Esophagus squamous epithelium (tissue), 5 donors: ENCODE data around the gene MADD. TPM values are rescaled to one million over a fixed set of nuclear protein-coding genes. Genes with fewer than 3 reads are reported as not detected.

ENCODE experiments used
- DNase-seq: peaks from one replicate; lab custom pipeline; 2025; lab: John Stamatoyannopoulos, UW
- H3K27ac ChIP-seq, 4 donors: fragments of 200-600 bp; sonication (generic); one replicate each; pipeline ENCODE4 v1.5.1; 2016 to 2019; ENCODE audit warnings: mild to moderate bottlenecking in 1 of 4
- H3K27me3 ChIP-seq, 4 donors: fragments of 200-600 bp; sonication (generic); 1 replicate in 3 of 4; 2 replicates in 1 of 4; pipeline versions ENCODE4 v1.5.1 to v1.6.0; 2017 to 2021; ENCODE audit warnings: antibody characterized with exemption in 1 of 4
- H3K36me3 ChIP-seq, 3 donors: fragments of 200-600 bp; sonication (generic); one replicate each; pipeline ENCODE4 v1.5.1; 2016 to 2019
- H3K4me1 ChIP-seq, 3 donors: fragments of 200-600 bp; sonication (generic); one replicate each; pipeline ENCODE4 v1.5.1; 2017 to 2019
- H3K4me3 ChIP-seq, 4 donors: fragments of 200-600 bp; sonication (generic); 1 replicate in 3 of 4; 2 replicates in 1 of 4; pipeline ENCODE4 v1.5.1; 2016 to 2019; ENCODE audit warnings: mild to moderate bottlenecking in 2 of 4, moderate library complexity in 1 of 4
- H3K9me3 ChIP-seq, 3 donors: fragments of 200-600 bp; sonication (generic); one replicate each; pipeline ENCODE4 v1.5.1; 2016 to 2019
- POLR2A ChIP-seq, 4 donors: fragments of 450-650 bp; IDR thresholded peaks; one replicate each; pipeline ENCODE4 v1.6.1; 2017; ENCODE audit warnings: antibody characterized with exemption in 4 of 4, mild to moderate bottlenecking in 4 of 4, moderate library complexity in 3 of 4
- WGBS, 2 donors: methylation state at CpG; one replicate each; pipeline ENCODE4 v1.1.5; 2018; 5-methylcytosine and 5-hydroxymethylcytosine counted together
- intact Hi-C: fragments of 100-400 bp; cut with DNase I; formaldehyde crosslinking; loops from one replicate; pipeline ENCODE4 v1.15.0; 2022
- total RNA-seq, 4 donors: library from RNA; depleted of rRNA; stranded (reverse); fragments of >200 nt; gene quantifications; one replicate each; pipeline ENCODE4 v1.1.0, GENCODE V29; 2016
- TF ChIP-seq, protein P1 (sequence below), 6 experiments: fragments of 450-650 bp in 4 of 6; fragments of 200-600 bp in 2 of 6; sonication (generic) in 2 of 6; IDR thresholded peaks; one replicate each; pipeline ENCODE4 v1.5.1; 2016 to 2019; ENCODE audit warnings: antibody characterized with exemption in 6 of 6, mild to moderate bottlenecking in 4 of 6, moderate library complexity in 4 of 6
- donor health status: DM: yes; HTN: yes; CAD: no.

Gene MADD
- total RNA-seq, 4 donors from 2014 or later = 12.6 to 34.7 (median 15.4) TPM

DNA sequence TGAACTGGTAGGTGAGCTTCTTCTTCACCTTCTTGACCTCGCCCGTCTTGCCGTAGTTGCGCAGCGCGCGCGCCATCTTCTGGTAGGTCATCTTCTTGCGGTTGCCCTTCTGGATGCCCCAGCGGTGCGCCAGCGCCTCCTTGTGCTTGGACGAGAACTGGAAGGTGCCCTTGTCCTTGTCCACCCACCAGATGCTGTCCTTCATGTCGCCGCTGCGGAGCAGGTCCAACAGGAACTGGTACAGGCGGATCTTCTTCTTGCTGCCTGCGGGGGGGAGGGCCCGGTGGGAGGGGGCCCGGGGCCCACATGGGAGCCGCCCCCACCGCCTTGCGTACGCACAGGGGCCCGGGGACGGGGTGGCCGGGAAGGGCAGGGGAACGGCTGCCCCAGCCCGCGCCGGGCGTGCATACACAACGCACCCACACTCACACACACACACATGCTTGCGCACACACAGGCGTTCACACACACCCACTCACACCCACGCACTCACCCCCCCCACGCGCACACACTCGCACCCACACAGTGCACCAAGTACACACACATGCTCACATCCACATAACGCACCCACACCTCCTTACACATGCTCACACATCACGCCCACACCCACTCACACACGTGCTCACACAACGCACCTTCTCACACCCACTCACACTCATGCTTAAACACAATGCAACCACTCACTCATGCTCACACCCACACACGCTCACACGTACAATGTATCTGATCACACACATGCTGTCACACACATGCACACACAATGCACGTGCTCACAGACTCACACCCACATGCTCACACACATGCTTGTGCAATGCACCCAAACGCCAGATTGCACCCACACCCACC, 85.6 kb downstream of the MADD start:
- Histone ChIP-seq H3K9me3 (no peaks in the 10 kb centered on the region), H3K27me3 (no peaks in the 10 kb centered on the region), H3K4me3 (peak overlapping the region; percentile 30 to 69 (median 51)), H3K27ac (peak overlapping the region; percentile 57 to 76 (median 66)), H3K36me3 (no peaks in the 10 kb centered on the region), H3K4me1 (peaks cover 3 to 14% (median 4%) of the 10 kb centered on the region in 3 donors)
- intact Hi-C loops = loop anchor here (10.0 kb wide), 1 partner anchor 181 kb away; the partner anchor contains the start of gene ARFGAP2
- no peak for DNase-seq
- WGBS, 2 donors = 42 to 43% methylated on average over 12 to 24 of the region's 47 CpGs
- TF ChIP-seq POLR2A (IDR thresholded peaks at IDR 0.05) = no peak
- TF ChIP-seq, protein P1, sequence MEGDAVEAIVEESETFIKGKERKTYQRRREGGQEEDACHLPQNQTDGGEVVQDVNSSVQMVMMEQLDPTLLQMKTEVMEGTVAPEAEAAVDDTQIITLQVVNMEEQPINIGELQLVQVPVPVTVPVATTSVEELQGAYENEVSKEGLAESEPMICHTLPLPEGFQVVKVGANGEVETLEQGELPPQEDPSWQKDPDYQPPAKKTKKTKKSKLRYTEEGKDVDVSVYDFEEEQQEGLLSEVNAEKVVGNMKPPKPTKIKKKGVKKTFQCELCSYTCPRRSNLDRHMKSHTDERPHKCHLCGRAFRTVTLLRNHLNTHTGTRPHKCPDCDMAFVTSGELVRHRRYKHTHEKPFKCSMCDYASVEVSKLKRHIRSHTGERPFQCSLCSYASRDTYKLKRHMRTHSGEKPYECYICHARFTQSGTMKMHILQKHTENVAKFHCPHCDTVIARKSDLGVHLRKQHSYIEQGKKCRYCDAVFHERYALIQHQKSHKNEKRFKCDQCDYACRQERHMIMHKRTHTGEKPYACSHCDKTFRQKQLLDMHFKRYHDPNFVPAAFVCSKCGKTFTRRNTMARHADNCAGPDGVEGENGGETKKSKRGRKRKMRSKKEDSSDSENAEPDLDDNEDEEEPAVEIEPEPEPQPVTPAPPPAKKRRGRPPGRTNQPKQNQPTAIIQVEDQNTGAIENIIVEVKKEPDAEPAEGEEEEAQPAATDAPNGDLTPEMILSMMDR (IDR thresholded peaks at IDR 0.05) = peak; percentile 78 to 98 (median 94)

DNA sequence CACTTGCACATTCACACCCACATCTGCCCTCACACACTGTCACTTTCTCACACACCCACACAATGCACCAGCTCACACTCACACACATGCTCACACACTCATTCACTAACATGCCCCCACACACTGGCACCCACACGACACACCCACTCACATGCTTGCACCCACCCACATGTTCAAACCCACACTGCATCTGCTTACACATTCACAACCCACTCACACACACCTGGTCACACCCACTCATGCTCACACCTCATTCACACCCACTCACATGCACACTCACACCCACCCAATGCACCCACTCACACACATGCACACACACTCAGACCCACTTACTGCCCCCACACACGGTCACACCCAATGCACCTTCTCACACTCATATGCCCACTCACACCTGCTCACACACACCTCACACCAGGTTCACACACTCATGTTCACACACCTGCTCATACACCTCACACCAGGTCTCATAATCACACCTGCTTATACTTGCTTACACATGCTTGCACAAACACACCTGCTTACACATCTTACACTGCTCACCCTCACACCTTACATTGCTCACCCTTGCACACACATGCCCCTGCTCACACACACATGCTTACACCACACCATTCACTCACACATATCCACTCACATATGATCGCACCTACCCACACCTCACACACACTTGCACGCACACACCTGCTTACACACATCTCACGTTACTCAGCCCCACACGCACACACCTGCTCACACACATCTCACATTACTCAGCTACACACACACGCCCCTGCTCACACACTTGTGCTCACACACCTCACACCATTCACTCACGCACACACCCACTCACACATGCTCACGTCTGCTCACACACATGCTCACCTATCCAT, 86.4 kb downstream of the MADD start:
- H3K36me3 ChIP-seq = no peaks in the 10 kb centered on the region
- H3K4me1 ChIP-seq = peaks cover 3 to 14% (median 4%) of the 10 kb centered on the region in 3 donors
- H3K4me3 ChIP-seq = no peak overlapping the region
- 88 to 93% methylated on average over 9 of the region's 9 CpGs for WGBS, 2 donors
- intact Hi-C loops = loop anchor here (10.0 kb wide), 1 partner anchor 182 kb away; the partner anchor contains the start of gene ARFGAP2
- no peak for DNase-seq
- H3K27me3 ChIP-seq = no peaks in the 10 kb centered on the region
- H3K27ac ChIP-seq = no peak overlapping the region
- TF ChIP-seq, protein P1 (IDR thresholded peaks at IDR 0.05) = no peak
- no peak for TF ChIP-seq POLR2A (IDR thresholded peaks at IDR 0.05)
- no peaks in the 10 kb centered on the region for H3K9me3 ChIP-seq

DNA sequence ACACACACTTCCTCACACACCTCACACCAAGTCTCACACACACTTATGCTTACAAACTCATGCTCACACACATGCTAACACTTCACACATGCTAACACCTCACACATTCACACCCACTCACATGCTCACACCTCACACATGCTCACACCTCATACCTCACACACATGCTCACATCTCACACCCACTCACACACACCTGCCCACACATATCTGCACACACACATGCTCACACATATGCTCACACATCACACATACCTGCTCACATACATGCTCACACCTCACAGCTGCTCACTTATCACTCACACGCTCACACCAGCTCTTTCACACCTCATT, 87.0 kb downstream of the MADD start:
- Histone ChIP-seq H3K4me3 (no peak overlapping the region), H3K4me1 (peaks cover 3 to 14% (median 4%) of the 10 kb centered on the region in 3 donors), H3K27me3 (no peaks in the 10 kb centered on the region), H3K36me3 (no peaks in the 10 kb centered on the region), H3K9me3 (no peaks in the 10 kb centered on the region), H3K27ac (no peak overlapping the region)
- 94 to 96% methylated on average over 1 of the region's 1 CpG for WGBS, 2 donors
- no peak for DNase-seq
- intact Hi-C loops = loop anchor here (10.0 kb wide), 1 partner anchor 182 kb away; the partner anchor contains the start of gene ARFGAP2
- TF ChIP-seq, protein P1 (IDR thresholded peaks at IDR 0.05) = no peak
- no peak for TF ChIP-seq POLR2A (IDR thresholded peaks at IDR 0.05)

DNA sequence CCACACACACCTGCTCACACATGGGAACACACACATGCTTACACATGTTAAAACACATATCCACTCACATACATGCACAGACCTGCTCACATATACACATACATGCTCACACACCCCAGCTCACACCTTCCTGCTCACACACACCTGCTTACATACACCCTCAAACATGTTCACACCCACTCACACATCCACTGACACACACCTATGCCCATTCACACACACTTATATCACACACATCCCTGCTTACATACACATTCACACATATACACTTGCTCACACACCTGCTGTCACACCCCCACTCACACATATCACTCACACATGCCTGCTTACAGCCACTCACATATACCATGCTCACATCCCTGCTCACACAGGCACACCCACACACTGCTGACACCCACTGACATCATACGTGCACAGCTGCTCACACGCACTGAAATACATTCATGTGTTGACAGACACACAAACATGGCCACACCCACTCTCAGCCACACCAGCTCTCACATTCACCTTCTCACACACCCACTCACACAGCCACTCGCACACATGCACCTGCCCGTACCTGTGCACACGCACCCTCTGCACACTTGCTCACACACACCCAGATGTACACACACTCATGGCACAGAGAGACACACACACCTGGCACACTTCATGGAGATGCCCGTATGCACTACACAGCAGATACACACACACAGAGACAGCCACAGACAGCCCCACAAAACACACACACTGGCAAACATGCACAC, 88.2 kb downstream of the MADD start:
- TF ChIP-seq POLR2A (IDR thresholded peaks at IDR 0.05) = no peak
- TF ChIP-seq, protein P1 (IDR thresholded peaks at IDR 0.05) = no peak
- Histone ChIP-seq H3K27me3 (no peaks in the 10 kb centered on the region), H3K9me3 (no peaks in the 10 kb centered on the region), H3K36me3 (no peaks in the 10 kb centered on the region), H3K27ac (no peak overlapping the region), H3K4me1 (peaks cover 3 to 14% (median 4%) of the 10 kb centered on the region in 3 donors), H3K4me3 (no peak overlapping the region)
- intact Hi-C loops = loop anchor here (10.0 kb wide), 1 partner anchor 183 kb away; the partner anchor contains the start of gene ARFGAP2
- no peak for DNase-seq
- 85 to 90% methylated on average over 6 of the region's 6 CpGs for WGBS, 2 donors
